Hepatocyte (in vitro differentiated cells): Measurements from ENCODE around the gene XPNPEP2. TPM values are rescaled to one million over a fixed set of nuclear protein-coding genes. Genes with fewer than 3 reads are reported as not detected.

Source experiments
- DNase-seq: peaks from one replicate; pipeline ENCODE4 v3.0.0-alpha.2; 2016; ENCODE audit warnings: low spot score
- H2AFZ ChIP-seq: fragments of 200-600 bp; sonication (generic); 2 replicates; pipeline ENCODE4 v1.6.0; 2016; ENCODE audit warnings: antibody characterized with exemption, mild to moderate bottlenecking
- H3K27ac ChIP-seq: fragments of 200-600 bp; sonication (generic); 2 replicates; pipeline ENCODE4 v1.5.1; 2016; ENCODE audit warnings: mild to moderate bottlenecking
- H3K27me3 ChIP-seq: fragments of 200-600 bp; sonication (generic); 2 replicates; pipeline ENCODE4 v1.6.1; 2016
- H3K36me3 ChIP-seq: fragments of 200-600 bp; sonication (generic); replicated peaks from 2 replicates; pipeline ENCODE4 v1.5.1; 2016; ENCODE audit warnings: low read depth; ENCODE audit not compliant: insufficient read depth
- H3K4me1 ChIP-seq: fragments of 200-600 bp; sonication (generic); 2 replicates; pipeline ENCODE4 v1.5.1; 2016; ENCODE audit warnings: mild to moderate bottlenecking, moderate library complexity; ENCODE audit not compliant: insufficient read depth
- H3K4me2 ChIP-seq: fragments of 200-600 bp; sonication (generic); 2 replicates; pipeline ENCODE4 v1.6.0; 2016
- H3K4me3 ChIP-seq: fragments of 200-600 bp; sonication (generic); 2 replicates; pipeline ENCODE4 v1.5.1; 2016; ENCODE audit warnings: mild to moderate bottlenecking
- H3K79me2 ChIP-seq: fragments of 200-600 bp; sonication (generic); 2 replicates; pipeline ENCODE4 v1.6.0; 2017; ENCODE audit warnings: mild to moderate bottlenecking
- H3K9me2 ChIP-seq: fragments of 200-600 bp; sonication (generic); replicated peaks from 2 replicates; pipeline ENCODE4 v1.6.0; 2017; ENCODE audit warnings: mild to moderate bottlenecking; ENCODE audit not compliant: insufficient read depth
- H3K9me3 ChIP-seq: fragments of 200-600 bp; sonication (generic); 2 replicates; pipeline ENCODE4 v1.5.1; 2016; ENCODE audit warnings: low read depth, mild to moderate bottlenecking
- H4K20me1 ChIP-seq: fragments of 200-600 bp; sonication (generic); 2 replicates; pipeline ENCODE4 v1.6.0; 2016; ENCODE audit warnings: mild to moderate bottlenecking; ENCODE audit not compliant: insufficient read depth, poor library complexity, severe bottlenecking
- EZH2 ChIP-seq: fragments of 200-600 bp; sonication (generic); IDR thresholded peaks from 2 replicates; pipeline ENCODE4 v1.6.1; 2016; ENCODE audit warnings: antibody characterized with exemption, mild to moderate bottlenecking, borderline replicate concordance
- EZH2phosphoT487 ChIP-seq: fragments of 200-600 bp; sonication (generic); IDR thresholded peaks from one replicate; pipeline ENCODE4 v1.6.1; 2018; ENCODE audit warnings: antibody characterized with exemption, mild to moderate bottlenecking, low read depth, moderate library complexity; ENCODE audit not compliant: unreplicated experiment, severe bottlenecking
- WGBS: methylation state at CpG from one replicate; pipeline ENCODE4 v1.1.6; 2016; ENCODE audit warnings: low lambda C conversion rate; ENCODE audit errors: missing lambda C conversion rate; 5-methylcytosine and 5-hydroxymethylcytosine counted together
- polyA plus RNA-seq: library from polyadenylated mRNA; unstranded; fragments of >200 nt; fragmentation: Nextera tagmentation; extraction: Ambion mirVana; gene quantifications from 2 replicates; pipeline ENCODE4 v1.2.1, GENCODE V29; 2016
- total RNA-seq: library from RNA; depleted of rRNA; stranded (reverse); fragments of >200 nt; gene quantifications from 2 replicates; pipeline ENCODE4 v1.2.3, GENCODE V29; 2014
- TF ChIP-seq, protein P1 (sequence below): fragments of 200-600 bp; sonication (generic); IDR thresholded peaks from 2 replicates; pipeline ENCODE4 v1.5.1; 2016; ENCODE audit warnings: antibody characterized with exemption, mild to moderate bottlenecking; ENCODE audit not compliant: poor library complexity

Gene XPNPEP2
- total and polyA plus RNA-seq, 2 experiments from 2014 or later, result 21.9 to 23.1 TPM

DNA sequence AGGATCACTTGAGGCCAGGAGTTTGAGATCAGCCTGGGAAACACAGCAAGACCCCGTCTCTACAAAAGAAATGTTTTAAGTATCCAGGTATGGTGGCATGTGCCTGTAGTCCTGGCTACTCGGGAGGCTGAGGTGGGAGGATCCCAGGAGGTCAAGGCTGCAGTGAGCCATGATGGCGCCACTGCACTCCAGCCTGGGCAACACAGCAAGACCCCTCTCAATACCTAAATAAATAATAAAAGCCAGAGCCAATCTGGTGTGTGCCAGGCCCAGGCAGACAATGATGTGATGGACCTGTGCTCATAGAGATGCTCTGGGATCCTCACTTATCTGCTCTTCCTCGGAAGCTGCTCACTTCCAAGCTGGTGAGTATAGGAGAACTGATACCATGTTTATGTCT lies 22.8 kb downstream of the XPNPEP2 start:
- 77% methylated on average over 4 of the region's 4 CpGs for WGBS
- no peaks in the 10 kb centered on the region for H3K27me3 ChIP-seq
- no peaks in the 10 kb centered on the region for H4K20me1 ChIP-seq
- TF ChIP-seq EZH2 (no peak), EZH2phosphoT487 (no peak)
- TF ChIP-seq, protein P1, sequence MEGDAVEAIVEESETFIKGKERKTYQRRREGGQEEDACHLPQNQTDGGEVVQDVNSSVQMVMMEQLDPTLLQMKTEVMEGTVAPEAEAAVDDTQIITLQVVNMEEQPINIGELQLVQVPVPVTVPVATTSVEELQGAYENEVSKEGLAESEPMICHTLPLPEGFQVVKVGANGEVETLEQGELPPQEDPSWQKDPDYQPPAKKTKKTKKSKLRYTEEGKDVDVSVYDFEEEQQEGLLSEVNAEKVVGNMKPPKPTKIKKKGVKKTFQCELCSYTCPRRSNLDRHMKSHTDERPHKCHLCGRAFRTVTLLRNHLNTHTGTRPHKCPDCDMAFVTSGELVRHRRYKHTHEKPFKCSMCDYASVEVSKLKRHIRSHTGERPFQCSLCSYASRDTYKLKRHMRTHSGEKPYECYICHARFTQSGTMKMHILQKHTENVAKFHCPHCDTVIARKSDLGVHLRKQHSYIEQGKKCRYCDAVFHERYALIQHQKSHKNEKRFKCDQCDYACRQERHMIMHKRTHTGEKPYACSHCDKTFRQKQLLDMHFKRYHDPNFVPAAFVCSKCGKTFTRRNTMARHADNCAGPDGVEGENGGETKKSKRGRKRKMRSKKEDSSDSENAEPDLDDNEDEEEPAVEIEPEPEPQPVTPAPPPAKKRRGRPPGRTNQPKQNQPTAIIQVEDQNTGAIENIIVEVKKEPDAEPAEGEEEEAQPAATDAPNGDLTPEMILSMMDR, result no peak
- no peaks in the 10 kb centered on the region for H3K9me2 ChIP-seq
- H3K4me1 ChIP-seq, result no peaks in the 10 kb centered on the region
- no peak overlapping the region for H3K4me2 ChIP-seq
- H3K79me2 ChIP-seq, result no peaks in the 10 kb centered on the region
- no peak overlapping the region for H2AFZ ChIP-seq
- H3K9me3 ChIP-seq, result no peaks in the 10 kb centered on the region
- DNase-seq, result no peak
- no peak overlapping the region for H3K4me3 ChIP-seq
- H3K36me3 ChIP-seq, result no peaks in the 10 kb centered on the region
- H3K27ac ChIP-seq, result no peak overlapping the region

GRCh38 chrX:129762448-129762847 lies 23.7 kb downstream of the XPNPEP2 start:
- H3K4me2 ChIP-seq, result no peak overlapping the region
- no peak overlapping the region for H2AFZ ChIP-seq
- H3K27ac ChIP-seq, result no peak overlapping the region
- no peak for TF ChIP-seq EZH2phosphoT487
- TF ChIP-seq EZH2, result no peak
- TF ChIP-seq, protein P1, result no peak
- no peaks in the 10 kb centered on the region for H3K36me3 ChIP-seq
- no peak overlapping the region for H3K4me3 ChIP-seq
- H3K4me1 ChIP-seq, result no peaks in the 10 kb centered on the region
- H4K20me1 ChIP-seq, result no peaks in the 10 kb centered on the region
- no peaks in the 10 kb centered on the region for H3K27me3 ChIP-seq
- H3K9me2 ChIP-seq, result no peaks in the 10 kb centered on the region
- WGBS, result 90% methylated on average over 3 of the region's 3 CpGs
- no peaks in the 10 kb centered on the region for H3K79me2 ChIP-seq
- DNase-seq, result no peak
- H3K9me3 ChIP-seq, result no peaks in the 10 kb centered on the region

- H2AFZ ChIP-seq, result no peak overlapping the region
- no peaks in the 10 kb centered on the region for H3K79me2 ChIP-seq
- H3K4me2 ChIP-seq, result no peak overlapping the region
- TF ChIP-seq EZH2 (no peak), EZH2phosphoT487 (no peak)
- TF ChIP-seq, protein P1, result no peak
- DNase-seq, result no peak
- no peaks in the 10 kb centered on the region for H3K9me3 ChIP-seq
- H3K27me3 ChIP-seq, result no peaks in the 10 kb centered on the region
- no peaks in the 10 kb centered on the region for H3K36me3 ChIP-seq
- H3K4me1 ChIP-seq, result no peaks in the 10 kb centered on the region
- H3K9me2 ChIP-seq, result no peaks in the 10 kb centered on the region
- H3K4me3 ChIP-seq, result no peak overlapping the region
- H3K27ac ChIP-seq, result no peak overlapping the region
- H4K20me1 ChIP-seq, result no peaks in the 10 kb centered on the region
Observed at GRCh38 chrX:129763666-129764065, 24.9 kb downstream of the XPNPEP2 start.

GRCh38 chrX:129768186-129768585 lies 29.4 kb downstream of the XPNPEP2 start:
- H3K79me2 ChIP-seq, result no peaks in the 10 kb centered on the region
- no peak overlapping the region for H2AFZ ChIP-seq
- H3K27me3 ChIP-seq, result no peaks in the 10 kb centered on the region
- H3K9me3 ChIP-seq, result no peaks in the 10 kb centered on the region
- 82% methylated on average over 8 of the region's 8 CpGs for WGBS
- no peak for DNase-seq
- no peaks in the 10 kb centered on the region for H4K20me1 ChIP-seq
- H3K27ac ChIP-seq, result no peak overlapping the region
- no peak overlapping the region for H3K4me3 ChIP-seq
- H3K9me2 ChIP-seq, result no peaks in the 10 kb centered on the region
- H3K36me3 ChIP-seq, result no peaks in the 10 kb centered on the region
- H3K4me1 ChIP-seq, result no peaks in the 10 kb centered on the region
- TF ChIP-seq EZH2 (no peak), EZH2phosphoT487 (no peak)
- TF ChIP-seq, protein P1, result no peak
- H3K4me2 ChIP-seq, result no peak overlapping the region
